Measurements from ENCODE around the gene FOXD3. TPM values are rescaled to one million over a fixed set of nuclear protein-coding genes. Genes with fewer than 3 reads are reported as not detected.

The FOXD3 gene
- total RNA-seq, 8 experiments from 2014 or later: 0.14 to 0.76 (median 0.46) TPM; not detected in 4

DNA sequence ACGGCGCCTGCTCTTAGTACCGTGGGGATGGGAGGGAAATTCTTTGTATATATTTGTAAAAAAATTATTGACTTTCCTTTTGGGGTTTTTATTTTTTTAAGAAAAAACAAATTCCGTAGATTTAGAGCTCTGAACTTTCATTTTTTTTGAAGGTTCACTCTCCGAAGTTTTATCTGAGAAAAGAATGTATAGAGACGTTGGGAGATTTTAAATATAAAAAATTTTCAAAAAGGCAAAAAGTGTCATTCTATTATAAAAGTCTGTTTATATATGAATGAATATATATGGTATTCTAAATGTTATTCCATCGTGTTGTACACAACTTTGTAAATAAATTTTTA, 2.4 kb downstream of the FOXD3 start:
- in situ Hi-C loops (cut with MboI; ENCODE audit: low pct_unique_long_range_greater_than_20kb in 2 of 9, low sequenced_read_pairs in 9 of 9, unreplicated experiment in 9 of 9): no loop called here
- H3K27ac ChIP-seq: no peak overlapping the region
- no peaks in the 10 kb centered on the region for H3K4me1 ChIP-seq (replicated peaks in 1 of 2)
- WGBS, 10 experiments: 0 to 21% (median 7%) methylated on average over 4 to 7 of the region's 7 CpGs
- H3K4me3 ChIP-seq: peak overlapping the region in 1 of 5 donors; percentile 31
- ATAC-seq (replicated peaks in 6 of 8): no peak

- peaks cover 0 to 4% of the 10 kb centered on the region in 2 donors for H3K4me1 ChIP-seq (replicated peaks in 1 of 2)
- 0 to 67% (median 22%) methylated on average over 1 to 2 of the region's 2 CpGs for WGBS, 10 experiments
- ATAC-seq (replicated peaks in 6 of 8): no peak
- in situ Hi-C loops (cut with MboI; ENCODE audit: low pct_unique_long_range_greater_than_20kb in 2 of 9, low sequenced_read_pairs in 9 of 9, unreplicated experiment in 9 of 9): no loop called here
- H3K27ac ChIP-seq: no peak overlapping the region
- peak overlapping the region in 1 of 5 donors; percentile 8 for H3K4me3 ChIP-seq
Observed at GRCh38 chr1:63325279-63325985, 3.1 kb downstream of the FOXD3 start.

- no peak for ATAC-seq (replicated peaks in 6 of 8)
- Histone ChIP-seq H3K4me1 (replicated peaks in 1 of 2) (peaks cover 0 to 4% of the 10 kb centered on the region in 2 donors), H3K4me3 (peak overlapping the region in 1 of 5 donors; percentile 8), H3K27ac (no peak overlapping the region)
- 0 to 42% (median 8%) methylated on average over 2 to 20 of the region's 20 CpGs for whole genome bisulfite sequencing, 10 experiments
- in situ Hi-C loops (cut with MboI; ENCODE audit: low pct_unique_long_range_greater_than_20kb in 2 of 9, low sequenced_read_pairs in 9 of 9, unreplicated experiment in 9 of 9): no loop called here
Observed at GRCh38 chr1:63326106-63326472, 3.7 kb downstream of the FOXD3 start.

DNA sequence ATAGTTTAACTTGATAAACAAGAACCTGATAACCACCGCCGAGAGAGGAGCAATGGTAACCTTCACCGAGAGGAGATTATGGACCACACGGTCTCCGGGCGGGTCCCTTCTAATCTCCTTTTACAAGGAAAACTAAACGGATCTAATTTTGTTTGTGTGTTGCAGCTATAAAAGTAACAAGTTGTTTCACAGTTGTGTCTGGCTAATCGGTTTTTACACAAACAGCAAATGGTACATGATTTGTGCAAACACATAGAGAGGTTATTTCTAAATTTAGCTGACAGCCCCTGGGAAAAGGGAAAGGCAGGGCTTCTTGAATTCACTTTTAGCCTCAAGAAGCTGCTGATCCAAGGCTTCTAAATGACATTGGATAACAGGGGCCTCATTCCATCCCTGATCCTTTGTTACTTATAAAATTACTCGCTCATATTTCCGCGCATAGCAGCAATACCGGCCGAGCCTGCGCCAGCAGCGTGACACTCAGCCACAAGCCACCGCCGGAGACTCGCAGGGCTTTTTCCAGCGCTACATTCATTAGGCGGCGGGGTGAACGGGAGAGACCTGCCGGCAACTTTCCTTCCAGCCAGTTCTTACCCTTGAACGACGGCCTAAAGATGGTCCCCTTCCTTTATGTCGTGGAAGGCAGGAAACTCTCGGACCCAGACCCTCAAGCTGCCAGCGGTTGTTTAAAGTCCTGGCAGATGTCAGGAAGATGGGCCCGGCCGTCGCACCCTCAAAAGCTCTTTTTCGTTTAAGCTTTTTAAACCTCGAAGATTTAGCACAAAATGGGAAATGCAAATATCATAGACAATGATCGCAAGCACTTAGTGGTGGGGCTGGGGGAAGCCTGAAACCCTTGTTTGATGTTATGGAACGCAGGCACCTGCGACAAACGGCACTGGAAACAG, 4.4 kb downstream of the FOXD3 start:
- Histone ChIP-seq H3K4me3 (peak overlapping the region in 1 of 5 donors; percentile 10), H3K4me1 (replicated peaks in 1 of 2) (peaks cover 0 to 4% of the 10 kb centered on the region in 2 donors), H3K27ac (no peak overlapping the region)
- in situ Hi-C loops (cut with MboI; ENCODE audit: low pct_unique_long_range_greater_than_20kb in 2 of 9, low sequenced_read_pairs in 9 of 9, unreplicated experiment in 9 of 9): no loop called here
- 0 to 53% (median 3%) methylated on average over 2 to 32 of the region's 37 CpGs for WGBS, 10 experiments
- no peak for ATAC-seq (replicated peaks in 6 of 8)

- H3K4me1 ChIP-seq (replicated peaks in 1 of 2): peaks cover 0 to 4% of the 10 kb centered on the region in 2 donors
- in situ Hi-C loops (cut with MboI; ENCODE audit: low pct_unique_long_range_greater_than_20kb in 2 of 9, low sequenced_read_pairs in 9 of 9, unreplicated experiment in 9 of 9): no loop called here
- peak overlapping the region in 1 of 5 donors; percentile 10 for H3K4me3 ChIP-seq
- H3K27ac ChIP-seq: no peak overlapping the region
- peak; percentile 66 to 91 (median 70) for ATAC-seq (replicated peaks in 6 of 8)
- WGBS, 10 experiments: 0 to 60% (median 29%) methylated on average over 1 to 21 of the region's 25 CpGs
Observed at GRCh38 chr1:63327417-63328054, 5.2 kb downstream of the FOXD3 start.

- Histone ChIP-seq H3K27ac (no peak overlapping the region), H3K4me3 (no peak overlapping the region), H3K4me1 (replicated peaks in 1 of 2) (peaks cover 0 to 4% of the 10 kb centered on the region in 2 donors)
- ATAC-seq (replicated peaks in 6 of 8): no peak
- in situ Hi-C loops (cut with MboI; ENCODE audit: low pct_unique_long_range_greater_than_20kb in 2 of 9, low sequenced_read_pairs in 9 of 9, unreplicated experiment in 9 of 9): no loop called here
- WGBS, 10 experiments: 38 to 80% (median 64%) methylated on average over 1 to 8 of the region's 8 CpGs; no CpG with 5 or more reads in 3 of the 10 experiments
Observed at GRCh38 chr1:63328122-63328521, 5.8 kb downstream of the FOXD3 start.

GRCh38 chr1:63328781-63329180, 6.4 kb downstream of the FOXD3 start:
- in situ Hi-C loops (cut with MboI; ENCODE audit: low pct_unique_long_range_greater_than_20kb in 2 of 9, low sequenced_read_pairs in 9 of 9, unreplicated experiment in 9 of 9): no loop called here
- H3K4me3 ChIP-seq: no peak overlapping the region
- H3K27ac ChIP-seq: no peak overlapping the region
- ATAC-seq (replicated peaks in 6 of 8): no peak
- H3K4me1 ChIP-seq (replicated peaks in 1 of 2): peaks cover 0 to 4% of the 10 kb centered on the region in 2 donors
- WGBS, 10 experiments: 64 to 100% (median 85%) methylated on average over 1 to 8 of the region's 9 CpGs; no CpG with 5 or more reads in 1 of the 10 experiments

DNA sequence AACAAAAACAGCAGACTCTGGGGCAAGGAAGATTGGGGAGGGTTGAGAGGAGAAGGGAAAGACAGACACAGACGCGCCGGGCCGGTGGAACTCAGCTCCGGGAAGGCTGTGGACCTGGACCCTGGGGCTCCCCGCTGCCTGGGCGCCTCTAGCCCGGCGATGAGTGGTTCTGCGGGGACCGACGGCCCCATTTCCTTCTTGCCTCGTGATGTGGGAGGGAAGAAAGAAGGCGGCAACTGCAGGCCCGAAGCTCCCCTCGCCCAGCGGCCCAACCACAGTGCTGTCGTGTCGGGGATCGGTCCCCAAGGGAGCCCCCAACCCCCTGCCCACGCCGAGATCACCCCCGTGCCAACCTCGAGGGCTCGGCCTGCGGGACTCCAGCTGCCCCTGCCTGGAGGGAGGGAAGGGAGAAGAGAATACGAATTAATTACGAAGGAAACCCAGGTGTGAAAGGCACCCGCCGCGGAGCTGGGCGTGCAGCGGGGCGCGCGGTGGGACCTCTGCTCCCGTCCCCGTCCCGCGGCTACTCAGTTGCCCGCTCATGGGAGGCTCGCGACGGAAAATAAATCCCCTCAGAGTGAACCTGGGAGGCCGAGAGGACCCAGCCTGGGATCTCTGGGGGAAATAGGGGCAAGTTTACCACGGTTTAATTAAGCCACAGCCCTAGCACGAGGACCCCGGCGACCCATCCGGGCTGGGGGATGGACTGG, 7.4 kb downstream of the FOXD3 start:
- H3K4me3 ChIP-seq: no peak overlapping the region
- WGBS, 10 experiments: 9 to 30% (median 14%) methylated on average over 9 to 18 of the region's 50 CpGs; no CpG with 5 or more reads in 7 of the 10 experiments
- peak in 2 of 8 experiments; percentile 18 to 20 for ATAC-seq (replicated peaks in 6 of 8)
- in situ Hi-C loops (cut with MboI; ENCODE audit: low pct_unique_long_range_greater_than_20kb in 2 of 9, low sequenced_read_pairs in 9 of 9, unreplicated experiment in 9 of 9): no loop called here
- H3K4me1 ChIP-seq (replicated peaks in 1 of 2): peaks cover 0 to 4% of the 10 kb centered on the region in 2 donors
- H3K27ac ChIP-seq: no peak overlapping the region

- peak in 1 of 8 experiments; percentile 19 for ATAC-seq (replicated peaks in 6 of 8)
- 0 to 20% (median 5%) methylated on average over 3 to 16 of the region's 28 CpGs; no CpG with 5 or more reads in 2 of the 10 experiments for WGBS, 10 experiments
- in situ Hi-C loops (cut with MboI; ENCODE audit: low pct_unique_long_range_greater_than_20kb in 2 of 9, low sequenced_read_pairs in 9 of 9, unreplicated experiment in 9 of 9): no loop called here
- Histone ChIP-seq H3K4me3 (no peak overlapping the region), H3K27ac (no peak overlapping the region), H3K4me1 (replicated peaks in 1 of 2) (peaks cover 0 to 4% of the 10 kb centered on the region in 2 donors)
Observed at GRCh38 chr1:63330331-63330916, 8.1 kb downstream of the FOXD3 start.

DNA sequence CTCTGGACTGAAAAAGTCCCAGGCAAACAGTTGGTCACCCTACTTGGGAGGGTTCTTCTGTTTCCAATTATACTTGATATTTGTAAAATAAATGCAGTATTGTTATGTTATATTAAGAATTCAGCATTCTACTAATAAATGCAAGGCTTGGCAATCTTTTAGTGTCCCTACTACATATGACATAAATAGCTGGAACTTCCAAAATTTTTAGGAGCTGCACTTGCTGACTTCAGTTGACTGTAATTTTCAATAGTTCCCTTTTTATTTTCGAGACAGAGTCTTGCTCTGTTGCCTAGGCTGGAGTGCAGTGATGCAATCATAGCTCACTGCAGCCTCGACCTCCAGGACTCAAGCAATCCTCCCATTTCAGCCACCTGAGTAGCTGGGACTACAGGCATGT, 20.0 kb downstream of the FOXD3 start:
- ATAC-seq (replicated peaks in 6 of 8): no peak
- no peak overlapping the region for H3K4me3 ChIP-seq
- WGBS, 10 experiments: 0 to 86% (median 71%) methylated on average over 1 to 2 of the region's 2 CpGs; no CpG with 5 or more reads in 3 of the 10 experiments
- in situ Hi-C loops (cut with MboI; ENCODE audit: low pct_unique_long_range_greater_than_20kb in 2 of 9, low sequenced_read_pairs in 9 of 9, unreplicated experiment in 9 of 9): no loop called here
- no peaks in the 10 kb centered on the region for H3K4me1 ChIP-seq (replicated peaks in 1 of 2)
- H3K27ac ChIP-seq: no peak overlapping the region

DNA sequence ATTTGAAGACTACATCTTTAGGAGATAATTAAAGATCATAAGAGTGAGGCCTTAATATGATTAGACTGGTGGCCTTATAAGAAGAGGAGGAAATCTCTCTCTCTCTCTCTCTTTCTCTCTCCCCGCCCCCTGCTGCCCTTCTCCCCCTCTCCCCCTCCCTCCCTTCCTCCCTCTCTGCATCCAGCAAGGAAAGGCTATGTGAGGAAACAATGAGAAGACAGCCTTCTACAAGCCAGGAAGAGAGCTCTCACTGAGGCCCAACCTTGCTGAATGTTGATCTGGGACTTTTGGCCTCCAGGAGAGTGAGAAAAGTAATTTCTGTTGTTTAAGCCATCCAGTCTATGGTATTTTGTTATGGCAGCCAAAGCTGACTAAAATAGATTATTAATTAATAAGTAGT, 21.6 kb downstream of the FOXD3 start:
- 29% methylated on average over 1 of the region's 1 CpG; no CpG with 5 or more reads in 9 of the 10 experiments for WGBS, 10 experiments
- in situ Hi-C loops (cut with MboI; ENCODE audit: low pct_unique_long_range_greater_than_20kb in 2 of 9, low sequenced_read_pairs in 9 of 9, unreplicated experiment in 9 of 9): no loop called here
- H3K27ac ChIP-seq: no peak overlapping the region
- no peak for ATAC-seq (replicated peaks in 6 of 8)
- H3K4me1 ChIP-seq (replicated peaks in 1 of 2): no peaks in the 10 kb centered on the region
- no peak overlapping the region for H3K4me3 ChIP-seq

- in situ Hi-C loops (cut with MboI; ENCODE audit: low pct_unique_long_range_greater_than_20kb in 2 of 9, low sequenced_read_pairs in 9 of 9, unreplicated experiment in 9 of 9): no loop called here
- no peak for ATAC-seq (replicated peaks in 6 of 8)
- no peaks in the 10 kb centered on the region for H3K4me1 ChIP-seq (replicated peaks in 1 of 2)
- H3K4me3 ChIP-seq: no peak overlapping the region
- no peak overlapping the region for H3K27ac ChIP-seq
- 52 to 100% (median 93%) methylated on average over 1 to 5 of the region's 5 CpGs; no CpG with 5 or more reads in 1 of the 10 experiments for WGBS, 10 experiments
Observed at GRCh38 chr1:63350320-63350719, 28.0 kb downstream of the FOXD3 start.
